Keratinocyte (primary cell): ENCODE results near the gene RAD9A.

Source experiments
- CTCF ChIP-seq, 3 experiments: IDR thresholded peaks in 1 of 3; conservative IDR thresholded peaks in 1 of 3; optimal IDR thresholded peaks in 1 of 3; 2 replicates in 2 of 3; 3 replicates in 1 of 3; pipeline versions ENCODE3 to v1.5.1; 2011; ENCODE audit warnings: low read length in 3 of 3, mild to moderate bottlenecking in 3 of 3, moderate library complexity in 2 of 3, control low read depth in 1 of 3, inconsistent platforms in 1 of 3; ENCODE audit not compliant: insufficient read depth in 2 of 3; ENCODE audit errors: extremely low read depth in 1 of 3
- EZH2 ChIP-seq: IDR thresholded peaks from one replicate; pipeline ENCODE4 v1.6.1; 2012; ENCODE audit warnings: inconsistent platforms, mild to moderate bottlenecking, low read length, moderate library complexity

- no peak for TF ChIP-seq CTCF (optimal IDR thresholded peaks at IDR 0.05 in 1 of 3, IDR thresholded peaks at IDR 0.05 in 1 of 3, conservative IDR thresholded peaks at IDR 0.05 in 1 of 3; ENCODE audit: extremely low read depth in 1 of 3, insufficient read depth in 2 of 3, low read length in 3 of 3)
- TF ChIP-seq EZH2: no peak
Observed at GRCh38 chr11:67387069-67387468, 4.7 kb upstream of the RAD9A start.
